Regular cardiac myocyte (primary cell): ENCODE measurements around the gene OR56A5. TPM values are rescaled to one million over a fixed set of nuclear protein-coding genes. Genes with fewer than 3 reads are reported as not detected.

Source experiments
- total RNA-seq: library from RNA; depleted of rRNA; stranded (reverse); fragments of >200 nt; gene quantifications from 2 replicates; pipeline ENCODE4 v1.2.3, GENCODE V29; 2014

Gene OR56A5, protein sequence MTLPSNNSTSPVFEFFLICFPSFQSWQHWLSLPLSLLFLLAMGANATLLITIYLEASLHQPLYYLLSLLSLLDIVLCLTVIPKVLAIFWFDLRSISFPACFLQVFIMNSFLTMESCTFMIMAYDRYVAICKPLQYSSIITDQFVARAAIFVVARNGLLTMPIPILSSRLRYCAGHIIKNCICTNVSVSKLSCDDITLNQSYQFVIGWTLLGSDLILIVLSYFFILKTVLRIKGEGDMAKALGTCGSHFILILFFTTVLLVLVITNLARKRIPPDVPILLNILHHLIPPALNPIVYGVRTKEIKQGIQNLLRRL
- total RNA-seq = not detected in 2 replicates

DNA sequence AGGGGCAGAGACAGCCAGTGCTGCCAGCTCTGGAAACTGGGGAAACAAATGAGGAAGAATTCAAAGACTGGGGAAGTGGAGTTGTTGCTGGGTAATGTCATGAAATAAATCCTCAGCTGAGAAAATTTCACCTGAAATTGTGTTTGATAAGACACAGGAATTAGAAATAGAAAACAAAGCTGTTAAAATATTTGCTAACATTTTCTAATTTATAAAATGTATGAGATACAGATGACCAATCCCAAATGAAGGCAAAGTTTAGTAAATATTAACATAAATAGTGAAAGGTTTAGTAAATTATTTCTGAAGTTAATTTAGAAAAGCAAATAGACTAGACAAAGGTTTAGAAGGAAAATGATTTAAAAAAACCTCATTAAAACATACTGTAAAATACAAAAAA lies at the start of gene OR56A5:
Gene OR56A5 (minus strand): TSS at position 101 of the 400 bp plus-strand sequence. CDS start 0 bp downstream, at position 101.

GRCh38 chr11:6006846-6007245 lies 38.6 kb upstream of the OR56A5 start, which contains the start of gene OR56A4:
Gene OR56A4, minus strand, starts transcription at chr11:6006946. Its CDS starts 3,954 bp downstream, at chr11:6002992.

GRCh38 chr11:5986885-5987284 lies 18.6 kb upstream of the OR56A5 start, which contains the start of gene OR52L1:
Gene OR52L1, minus strand, starts transcription at chr11:5986985. Its CDS starts 55 bp downstream, at chr11:5986930.

DNA sequence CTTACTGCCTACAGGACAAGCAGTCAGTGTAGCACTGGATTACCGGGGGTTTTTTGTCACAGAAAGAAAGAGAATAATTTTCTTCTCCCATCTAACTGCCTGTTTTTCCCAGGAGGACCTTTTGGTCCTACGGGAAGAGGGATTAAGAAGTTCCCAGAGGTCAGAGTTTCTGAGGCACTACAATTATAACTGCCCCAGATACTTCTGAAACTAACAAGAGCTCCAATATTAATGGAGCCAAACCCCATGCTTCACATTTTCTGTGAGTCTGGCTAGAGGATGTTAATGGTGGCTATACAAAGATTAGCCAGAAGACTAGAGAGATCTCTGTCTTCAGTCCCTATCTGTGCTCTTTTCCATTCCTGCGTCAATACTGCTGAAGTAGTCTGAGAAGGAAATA lies 26.3 kb downstream of the OR56A5 start, which contains the start of gene OR56A3:
Gene OR56A3 (plus strand): TSS at position 301 of the 400 bp plus-strand sequence. CDS start 5,096 bp downstream, outside the sequence.

Other genes starting within 250 kb of the OR56A5 start
- gene OR56B1, start 232.0 kb downstream of the OR56A5 start, total RNA-seq = not detected in 2 replicates
- not detected in 2 replicates for gene OR52N4, start 214.3 kb downstream of the OR56A5 start, total RNA-seq
- not detected in 2 replicates for gene OR52N5, start 185.1 kb downstream of the OR56A5 start, total RNA-seq
- gene OR52N1, start 177.2 kb downstream of the OR56A5 start, total RNA-seq = not detected in 2 replicates
- not detected in 2 replicates for gene OR52N2, start 159.6 kb downstream of the OR56A5 start, total RNA-seq
- gene OR52E6, start 126.6 kb downstream of the OR56A5 start, total RNA-seq = not detected in 2 replicates
- not detected in 2 replicates for gene OR52E8, start 110.8 kb downstream of the OR56A5 start, total RNA-seq
- gene OR52E4, start 87.9 kb downstream of the OR56A5 start, total RNA-seq = not detected in 2 replicates
- gene OR52E5, start 75.3 kb downstream of the OR56A5 start, total RNA-seq = not detected in 2 replicates
- not detected in 2 replicates for gene OR56A3, start 26.2 kb downstream of the OR56A5 start, total RNA-seq
- not detected in 2 replicates for gene OR52L1, start 18.5 kb upstream of the OR56A5 start, total RNA-seq
- gene OR56A4, start 38.5 kb upstream of the OR56A5 start, total RNA-seq = not detected in 2 replicates
- gene OR56A1, start 62.3 kb upstream of the OR56A5 start, total RNA-seq = not detected in 2 replicates
- gene OR56B4, start 139.2 kb upstream of the OR56A5 start, total RNA-seq = not detected in 2 replicates
- not detected in 2 replicates for gene OR52B2, start 201.8 kb upstream of the OR56A5 start, total RNA-seq
- gene OR52W1, start 230.7 kb upstream of the OR56A5 start, total RNA-seq = not detected in 2 replicates
- gene C11orf42, start 237.1 kb upstream of the OR56A5 start, total RNA-seq = not detected in 2 replicates